HG02973 (cell line): Measurements from ENCODE around the gene ITFG1.

Experiments
- ATAC-seq: cut with Tn5 transposase; IDR thresholded peaks from one replicate; pipeline ENCODE4 v1.9.1; 2021; ENCODE audit warnings: moderate library complexity; ENCODE audit not compliant: unreplicated experiment

ITFG1 gene

GRCh38 chr16:47113130-47113529 lies 347.7 kb downstream of the ITFG1 start:
- no peak for ATAC-seq

- ATAC-seq: no peak
Observed at GRCh38 chr16:47110939-47111338, 349.9 kb downstream of the ITFG1 start.

DNA sequence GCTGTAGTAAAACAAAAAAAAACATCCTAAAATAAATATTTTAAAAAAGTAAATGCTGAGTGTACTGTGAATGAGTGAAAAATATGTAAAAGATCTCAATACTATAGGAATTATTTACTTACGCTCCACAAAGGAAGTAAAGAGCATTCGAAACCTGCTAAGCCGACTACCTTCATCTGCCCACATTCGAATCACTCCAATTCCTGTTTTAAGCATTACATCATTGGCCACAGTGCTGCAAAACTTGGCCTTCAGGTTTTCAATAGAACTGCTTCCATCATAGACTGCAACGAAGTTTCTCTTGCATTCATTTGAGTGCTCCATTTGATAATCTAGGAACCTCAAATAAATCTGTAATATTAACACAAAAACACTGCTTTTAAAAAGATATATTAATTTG lies 351.5 kb downstream of the ITFG1 start:
- no peak for ATAC-seq
